GM12891 (cell line): Measurements from ENCODE around the gene STMN3.

Source experiments
- PAX5 ChIP-seq: IDR thresholded peaks from 2 replicates; pipeline ENCODE4 v1.6.1; 2011; ENCODE audit warnings: low read length, moderate library complexity, mild to moderate bottlenecking; ENCODE audit not compliant: insufficient read depth, severe bottlenecking
- POLR2A ChIP-seq: IDR thresholded peaks from 2 replicates; pipeline ENCODE4 v1.6.1; 2011; ENCODE audit warnings: low read depth, low read length, control low read depth
- POLR2AphosphoS5 ChIP-seq: IDR thresholded peaks from 2 replicates; pipeline ENCODE4 v1.6.1; 2011; ENCODE audit warnings: low read depth, low read length, control low read depth
- POU2F2 ChIP-seq: IDR thresholded peaks from 2 replicates; pipeline ENCODE4 v1.6.1; 2011; ENCODE audit warnings: low read depth, mild to moderate bottlenecking, control low read depth, low read length, moderate library complexity
- SPI1 ChIP-seq: IDR thresholded peaks from 2 replicates; pipeline ENCODE4 v1.6.1; 2011; ENCODE audit warnings: low read depth, low read length, control low read depth
- TAF1 ChIP-seq: IDR thresholded peaks from 2 replicates; pipeline ENCODE4 v1.6.1; 2011; ENCODE audit warnings: low read depth, low read length, control low read depth

- TF ChIP-seq POLR2A (no peak), TAF1 (no peak), POU2F2 (no peak), POLR2AphosphoS5 (no peak), SPI1 (no peak), PAX5 (no peak)
These were observed 15.1 kb upstream of the STMN3 start for GRCh38 chr20:63668351-63668750.
